Peyer's patch (tissue), 4 donors: ENCODE results near the gene CHML.

Source experiments
- CTCF ChIP-seq, 6 experiments: fragments of 450-650 bp in 4 of 6; fragments of 200-600 bp in 2 of 6; sonication (generic) in 1 of 6; IDR thresholded peaks; one replicate each; pipeline ENCODE4 v1.5.1; 2017 to 2019; ENCODE audit warnings: antibody characterized with exemption in 6 of 6, mild to moderate bottlenecking in 3 of 6, moderate library complexity in 1 of 6
- POLR2A ChIP-seq, 2 donors: fragments of 450-650 bp; IDR thresholded peaks; one replicate each; pipeline ENCODE4 v1.5.1; 2017; ENCODE audit warnings: antibody characterized with exemption in 2 of 2, mild to moderate bottlenecking in 2 of 2, moderate library complexity in 2 of 2

- TF ChIP-seq CTCF (IDR thresholded peaks at IDR 0.05): no peak
- no peak for TF ChIP-seq POLR2A (IDR thresholded peaks at IDR 0.05)
Observed at GRCh38 chr1:241612533-241613477, 27.4 kb downstream of the CHML start.
